RWPE2 (cell line): ENCODE results near the gene CBX5.
"Not testable (repeated sequence)": the region's sequence is repeated elsewhere in the genome, so short reads cannot be mapped to it uniquely, and the experiment has no call there.

Experiments used
- ATAC-seq: fragments of 200-7000 bp; cut with Tn5 transposase; 3 replicates; pipeline ENCODE4 v1.9.1; 2021; ENCODE audit warnings: low read depth
- DNase-seq: peaks from one replicate; pipeline ENCODE4 v3.0.0-alpha.2; 2020; ENCODE audit warnings: low spot score
- H3K27ac ChIP-seq: fragments of 450-650 bp; 2 replicates; pipeline ENCODE4 v1.5.1; 2017; ENCODE audit warnings: mild to moderate bottlenecking; ENCODE audit not compliant: poor library complexity, severe bottlenecking
- H3K27me3 ChIP-seq: fragments of 250-450 bp; sonication (Bioruptor Pico); 2 replicates; pipeline ENCODE4 v1.5.1; 2021; ENCODE audit warnings: mild to moderate bottlenecking, moderate library complexity; ENCODE audit not compliant: insufficient read depth, poor library complexity, severe bottlenecking
- H3K36me3 ChIP-seq: fragments of 250-450 bp; sonication (Bioruptor Pico); 2 replicates; pipeline ENCODE4 v1.5.1; 2020; ENCODE audit warnings: low read depth, mild to moderate bottlenecking, moderate library complexity
- H3K4me1 ChIP-seq: fragments of 250-450 bp; sonication (Bioruptor Pico); 2 replicates; pipeline ENCODE4 v1.5.1; 2021; ENCODE audit warnings: mild to moderate bottlenecking, moderate library complexity; ENCODE audit not compliant: insufficient read depth, poor library complexity, severe bottlenecking
- H3K4me3 ChIP-seq: fragments of 250-450 bp; sonication (Bioruptor Pico); 2 replicates; pipeline ENCODE4 v1.5.1; 2021; ENCODE audit warnings: mild to moderate bottlenecking, moderate library complexity; ENCODE audit not compliant: severe bottlenecking
- H3K9me3 ChIP-seq: fragments of 250-450 bp; sonication (Bioruptor Pico); 2 replicates; pipeline ENCODE4 v1.5.1; 2021; ENCODE audit warnings: mild to moderate bottlenecking, moderate library complexity; ENCODE audit not compliant: severe bottlenecking
- CTCF ChIP-seq: fragments of 450-650 bp; IDR thresholded peaks from one replicate; pipeline ENCODE4 v1.5.1; 2017; ENCODE audit warnings: mild to moderate bottlenecking, moderate library complexity; ENCODE audit not compliant: poor library complexity, severe bottlenecking

Gene CBX5

DNA sequence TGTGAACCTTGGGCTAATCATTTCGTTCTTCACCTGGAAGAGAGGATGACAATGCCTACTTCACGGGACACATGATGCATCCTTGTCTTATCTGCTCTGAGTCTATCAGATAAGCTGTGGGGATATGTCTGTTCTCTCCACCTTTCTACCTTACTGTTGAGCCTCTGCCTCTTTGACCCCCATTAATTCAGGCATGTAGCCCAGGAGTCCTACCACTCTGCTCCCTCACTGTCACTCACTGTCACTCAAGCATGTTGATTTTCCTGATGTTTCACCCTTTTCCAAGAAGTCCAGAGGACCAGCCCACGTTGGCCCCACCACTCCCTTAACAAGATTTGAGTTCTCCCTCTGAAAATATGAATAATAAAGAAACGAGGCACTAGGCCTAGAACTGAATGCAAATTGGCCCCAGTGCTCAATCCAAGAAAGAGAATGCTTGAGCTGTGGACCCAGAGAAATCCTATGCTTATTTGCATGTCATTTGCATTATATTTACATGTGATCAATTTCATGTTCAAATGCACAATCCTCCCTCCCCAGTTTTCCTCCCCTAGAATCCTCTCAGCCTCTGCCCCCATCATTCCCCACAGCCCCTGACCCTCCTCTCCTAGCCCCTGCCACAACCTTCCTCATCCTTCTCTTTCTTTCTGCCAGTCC lies 84.7 kb downstream of the CBX5 start:
- H3K27me3 ChIP-seq: no peaks in the 10 kb centered on the region
- peaks cover 4% of the 10 kb centered on the region for H3K4me1 ChIP-seq
- no peak overlapping the region for H3K4me3 ChIP-seq

DNA sequence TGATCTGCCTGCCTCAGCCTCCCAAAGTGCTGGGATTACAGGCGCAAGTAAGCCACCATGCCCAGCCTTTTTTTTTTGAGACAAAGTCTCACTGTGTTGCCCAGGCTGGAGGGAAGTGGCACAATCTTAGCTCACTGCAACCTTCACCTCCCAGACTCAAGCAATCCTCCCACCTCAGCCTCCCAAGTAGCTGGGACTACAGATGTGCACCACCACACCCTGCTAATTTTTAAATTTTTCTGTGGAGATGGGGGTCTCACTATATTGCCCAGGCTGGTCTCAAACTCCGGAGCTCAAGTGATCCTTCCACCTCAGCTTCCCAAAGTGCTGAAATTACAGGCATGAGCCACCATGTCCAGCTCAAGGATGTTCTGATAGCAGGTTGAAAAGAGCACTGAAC lies 85.3 kb downstream of the CBX5 start:
- not testable (repeated sequence) for H3K36me3 ChIP-seq, H3K27me3 ChIP-seq, H3K27ac ChIP-seq, ATAC-seq, H3K4me1 ChIP-seq, DNase-seq, H3K9me3 ChIP-seq, H3K4me3 ChIP-seq

More for the DNA sequence above, 84.7 kb downstream of the CBX5 start:
- no peaks in the 10 kb centered on the region for H3K9me3 ChIP-seq
- DNase-seq (no peak), ATAC-seq (no peak)
- TF ChIP-seq CTCF: no peak
- no peaks in the 10 kb centered on the region for H3K36me3 ChIP-seq
- no peak overlapping the region for H3K27ac ChIP-seq

DNA sequence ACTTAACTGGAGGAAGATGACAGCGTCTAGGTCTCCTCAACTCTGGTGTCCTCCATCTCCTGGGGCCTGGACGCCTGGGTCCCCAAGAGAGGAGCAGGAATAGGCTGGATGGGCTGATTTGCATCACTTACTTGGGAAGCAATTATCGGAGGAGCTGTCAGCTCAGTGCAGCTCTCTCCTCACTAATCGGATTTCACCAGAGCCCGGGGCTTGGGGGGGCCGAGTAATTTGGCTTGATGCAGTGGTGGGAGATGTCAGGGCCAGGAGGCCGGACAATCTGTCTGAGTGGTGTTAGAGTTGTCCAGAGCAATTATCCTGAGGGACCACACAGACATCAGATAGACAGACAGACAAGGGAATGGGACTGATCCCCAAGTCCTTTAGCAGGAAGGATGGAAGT lies 86.5 kb downstream of the CBX5 start:
- Histone ChIP-seq H3K4me1 (peaks cover 4% of the 10 kb centered on the region), H3K27me3 (no peaks in the 10 kb centered on the region), H3K9me3 (no peaks in the 10 kb centered on the region), H3K36me3 (no peaks in the 10 kb centered on the region), H3K27ac (no peak overlapping the region), H3K4me3 (no peak overlapping the region)
- ATAC-seq: no peak
- no peak for DNase-seq
- no peak for TF ChIP-seq CTCF

GRCh38 chr12:54191550-54192022 lies 88.3 kb downstream of the CBX5 start:
- Histone ChIP-seq H3K4me3 (no peak overlapping the region), H3K4me1 (peaks cover 3% of the 10 kb centered on the region), H3K9me3 (no peaks in the 10 kb centered on the region), H3K27ac (no peak overlapping the region), H3K27me3 (no peaks in the 10 kb centered on the region), H3K36me3 (no peaks in the 10 kb centered on the region; the same call in 1 of the 2 replicates)
- DNase-seq: no peak
- peak; percentile 62 for ATAC-seq
- TF ChIP-seq CTCF: peak; percentile 92

DNA sequence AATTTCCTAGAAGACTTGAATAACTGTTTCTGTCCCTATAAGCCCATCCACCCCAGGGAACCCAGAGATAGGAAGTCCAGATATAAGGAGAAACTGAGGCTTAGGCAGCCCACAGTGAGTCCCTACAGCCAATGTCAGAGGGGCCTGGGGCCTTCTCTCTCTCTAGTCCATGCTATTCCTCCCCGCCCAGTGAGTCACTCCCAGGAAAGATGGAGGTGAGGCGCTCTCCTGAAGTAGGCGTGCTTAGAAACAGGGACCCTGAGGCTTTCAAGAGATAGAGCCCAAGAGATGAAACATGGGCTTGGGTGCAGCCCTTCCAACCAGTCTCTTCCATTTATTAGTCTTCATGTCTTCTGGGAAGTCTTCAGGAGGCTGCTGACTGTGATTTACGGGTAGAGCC lies 88.8 kb downstream of the CBX5 start:
- H3K9me3 ChIP-seq: no peaks in the 10 kb centered on the region
- peaks cover 3% of the 10 kb centered on the region for H3K4me1 ChIP-seq
- no peaks in the 10 kb centered on the region for H3K27me3 ChIP-seq
- TF ChIP-seq CTCF: no peak
- no peak overlapping the region for H3K4me3 ChIP-seq
- ATAC-seq (no peak), DNase-seq (no peak)
- H3K27ac ChIP-seq: no peak overlapping the region
- H3K36me3 ChIP-seq: no peaks in the 10 kb centered on the region; the same call in 1 of the 2 replicates
